ENCODE results near the gene SCP2.
"Not testable (repeated sequence)": the region's sequence is repeated elsewhere in the genome, so short reads cannot be mapped to it uniquely, and the experiment has no call there.

The SCP2 gene

GRCh38 chr1:52915855-52916220, 11.2 kb upstream of the SCP2 start:
- no peak overlapping the region for H3K4me3 ChIP-seq (ENCODE audit: low read length)

GRCh38 chr1:52916241-52916975, 10.7 kb upstream of the SCP2 start:
- no peak overlapping the region for H3K4me3 ChIP-seq (ENCODE audit: low read length)
- no peak for DNase-seq (ENCODE audit: low read depth, low spot score)

More at GRCh38 chr1:52915855-52916220, 11.2 kb upstream of the SCP2 start:
- DNase-seq (ENCODE audit: low read depth, low spot score), result no peak

- no peak overlapping the region for H3K4me3 ChIP-seq (ENCODE audit: low read length)
- no peak for DNase-seq (ENCODE audit: low read depth, low spot score)
These were observed 9.9 kb upstream of the SCP2 start for GRCh38 chr1:52917156-52917555.

- no peak for DNase-seq (ENCODE audit: low read depth, low spot score)
- no peak overlapping the region for H3K4me3 ChIP-seq (ENCODE audit: low read length)
These were observed 9.5 kb upstream of the SCP2 start for GRCh38 chr1:52917581-52917980.

GRCh38 chr1:52918201-52918600, 8.9 kb upstream of the SCP2 start:
- H3K4me3 ChIP-seq (ENCODE audit: low read length), result no peak overlapping the region
- no peak for DNase-seq (ENCODE audit: low read depth, low spot score)

GRCh38 chr1:52919051-52919722, 7.9 kb upstream of the SCP2 start:
- no peak for DNase-seq (ENCODE audit: low read depth, low spot score)
- H3K4me3 ChIP-seq (ENCODE audit: low read length), result no peak overlapping the region

GRCh38 chr1:52919723-52920483, 7.2 kb upstream of the SCP2 start:
- no peak for DNase-seq (ENCODE audit: low read depth, low spot score)
- H3K4me3 ChIP-seq (ENCODE audit: low read length), result no peak overlapping the region

- no peak for DNase-seq (ENCODE audit: low read depth, low spot score)
- H3K4me3 ChIP-seq (ENCODE audit: low read length), result no peak overlapping the region
These were observed 6.2 kb upstream of the SCP2 start for GRCh38 chr1:52920791-52921291.

- H3K4me3 ChIP-seq (ENCODE audit: low read length), result no peak overlapping the region
- DNase-seq (ENCODE audit: low read depth, low spot score), result no peak
These were observed 1.5 kb upstream of the SCP2 start for GRCh38 chr1:52925571-52926005.

- peak overlapping the region; percentile 68 for H3K4me3 ChIP-seq (ENCODE audit: low read length)
- no peak for DNase-seq (ENCODE audit: low read depth, low spot score)
These were observed 238 bp upstream of the SCP2 start for GRCh38 chr1:52926864-52927211.

GRCh38 chr1:52928015-52928404, 934 bp downstream of the SCP2 start:
- H3K4me3 ChIP-seq (ENCODE audit: low read length), result peak overlapping the region; percentile 68
- no peak for DNase-seq (ENCODE audit: low read depth, low spot score)

GRCh38 chr1:52929019-52929418, 1.9 kb downstream of the SCP2 start:
- no peak for DNase-seq (ENCODE audit: low read depth, low spot score)

GRCh38 chr1:52937433-52938182, 10.5 kb downstream of the SCP2 start:
- no peak overlapping the region for H3K4me3 ChIP-seq (ENCODE audit: low read length)
- no peak for DNase-seq (ENCODE audit: low read depth, low spot score)

More at GRCh38 chr1:52929019-52929418, 1.9 kb downstream of the SCP2 start:
- H3K4me3 ChIP-seq (ENCODE audit: low read length), result no peak overlapping the region

GRCh38 chr1:52938183-52938451, 11.0 kb downstream of the SCP2 start:
- DNase-seq (ENCODE audit: low read depth, low spot score), result no peak
- no peak overlapping the region for H3K4me3 ChIP-seq (ENCODE audit: low read length)

GRCh38 chr1:52943876-52944416, 16.9 kb downstream of the SCP2 start:
- DNase-seq (ENCODE audit: low read depth, low spot score), result no peak
- H3K4me3 ChIP-seq (ENCODE audit: low read length), result no peak overlapping the region

- H3K4me3 ChIP-seq (ENCODE audit: low read length), result no peak overlapping the region
- DNase-seq (ENCODE audit: low read depth, low spot score), result no peak
These were observed 17.5 kb downstream of the SCP2 start for GRCh38 chr1:52944566-52944965.

- no peak overlapping the region for H3K4me3 ChIP-seq (ENCODE audit: low read length)
- DNase-seq (ENCODE audit: low read depth, low spot score), result no peak
These were observed 20.4 kb downstream of the SCP2 start for GRCh38 chr1:52947490-52947889.

- not testable (repeated sequence) for DNase-seq (ENCODE audit: low read depth, low spot score); H3K4me3 ChIP-seq (ENCODE audit: low read length)
These were observed 22.5 kb downstream of the SCP2 start for GRCh38 chr1:52949602-52950001.

- no peak for DNase-seq (ENCODE audit: low read depth, low spot score)
- no peak overlapping the region for H3K4me3 ChIP-seq (ENCODE audit: low read length)
These were observed 25.0 kb downstream of the SCP2 start for GRCh38 chr1:52952112-52952511.
